ENCODE measurements around the gene CPNE5.
"Not testable (repeated sequence)": the region's sequence is repeated elsewhere in the genome, so short reads cannot be mapped to it uniquely, and the experiment has no call there.

CPNE5 gene

GRCh38 chr6:36813047-36813446 lies 26.2 kb downstream of the CPNE5 start:
- not testable (repeated sequence) for DNase-seq

GRCh38 chr6:36809941-36810803 lies 29.1 kb downstream of the CPNE5 start:
- no peak for DNase-seq

GRCh38 chr6:36809156-36809555 lies 30.1 kb downstream of the CPNE5 start:
- no peak for DNase-seq

GRCh38 chr6:36808634-36809033 lies 30.6 kb downstream of the CPNE5 start:
- DNase-seq = no peak

GRCh38 chr6:36807750-36808149 lies 31.5 kb downstream of the CPNE5 start:
- DNase-seq = no peak

GRCh38 chr6:36807143-36807542 lies 32.1 kb downstream of the CPNE5 start:
- DNase-seq = no peak

- DNase-seq = no peak
Measured at GRCh38 chr6:36805917-36806316, 33.3 kb downstream of the CPNE5 start.

- no peak for DNase-seq
Measured at GRCh38 chr6:36805096-36805797, 34.0 kb downstream of the CPNE5 start.

GRCh38 chr6:36804563-36804962 lies 34.7 kb downstream of the CPNE5 start:
- peak; percentile 22 for DNase-seq

GRCh38 chr6:36803908-36804307 lies 35.3 kb downstream of the CPNE5 start:
- no peak for DNase-seq

GRCh38 chr6:36803482-36803881 lies 35.8 kb downstream of the CPNE5 start:
- DNase-seq = no peak

GRCh38 chr6:36800223-36801076 lies 38.8 kb downstream of the CPNE5 start:
- DNase-seq = peak; percentile 71

- no peak for DNase-seq
Measured at GRCh38 chr6:36798852-36799251, 40.4 kb downstream of the CPNE5 start.

- no peak for DNase-seq
Measured at GRCh38 chr6:36797653-36798052, 41.6 kb downstream of the CPNE5 start.

GRCh38 chr6:36797055-36797454 lies 42.2 kb downstream of the CPNE5 start:
- DNase-seq = no peak

- DNase-seq = no peak
Measured at GRCh38 chr6:36794713-36795065, 44.6 kb downstream of the CPNE5 start.

- peak; percentile 50 for DNase-seq
Measured at GRCh38 chr6:36793913-36794712, 45.1 kb downstream of the CPNE5 start.

- DNase-seq = no peak
Measured at GRCh38 chr6:36793296-36793912, 45.8 kb downstream of the CPNE5 start.

GRCh38 chr6:36791521-36792135 lies 47.6 kb downstream of the CPNE5 start:
- DNase-seq = no peak

GRCh38 chr6:36791085-36791484 lies 48.2 kb downstream of the CPNE5 start:
- DNase-seq = no peak

- DNase-seq = peak; percentile 30
Measured at GRCh38 chr6:36788768-36789167, 50.5 kb downstream of the CPNE5 start.

- DNase-seq = no peak
Measured at GRCh38 chr6:36788186-36788585, 51.1 kb downstream of the CPNE5 start.

Data from NCI-H2227 treated with DMSO at 0.1 percent for 48 hours (cell line).